BLaER1 treated with 17β-estradiol and CSF1 and Interleukin-3, amounts not matched to agents 10 nM and 100 nM (cell line): ENCODE data around the gene AFF3.

Source experiments
- H3K27ac ChIP-seq, 11 experiments: shearing (Covaris generic); formaldehyde crosslinking; 2 replicates each; pipeline ENCODE4 v1.8.1; 2022
- H3K27me3 ChIP-seq, 11 experiments: shearing (Covaris generic); formaldehyde crosslinking; 2 replicates each; pipeline ENCODE4 v1.8.1; 2022
- H3K36me3 ChIP-seq, 11 experiments: shearing (Covaris generic); formaldehyde crosslinking; 2 replicates each; pipeline ENCODE4 v1.8.1; 2022
- H3K4me1 ChIP-seq, 10 experiments: shearing (Covaris generic); formaldehyde crosslinking; 2 replicates each; pipeline ENCODE4 v1.8.1; 2022
- H3K4me2 ChIP-seq, 11 experiments: shearing (Covaris generic); formaldehyde crosslinking; 2 replicates each; pipeline ENCODE4 v1.8.1; 2022
- H3K4me3 ChIP-seq, 10 experiments: shearing (Covaris generic); formaldehyde crosslinking; 2 replicates each; pipeline ENCODE4 v1.8.1; 2022
- H3K9ac ChIP-seq, 11 experiments: shearing (Covaris generic); formaldehyde crosslinking; 2 replicates each; pipeline ENCODE4 v1.8.1; 2022
- H3K9me3 ChIP-seq, 11 experiments: shearing (Covaris generic); formaldehyde crosslinking; replicated peaks in 1 of 11; 2 replicates each; pipeline ENCODE4 v1.8.1; 2022
- H4K20me1 ChIP-seq, 11 experiments: shearing (Covaris generic); formaldehyde crosslinking; 2 replicates each; pipeline ENCODE4 v1.8.1; 2022
- Cebpa-rat ChIP-seq, 11 experiments: shearing (Covaris generic); IDR thresholded peaks; 2 replicates each; pipeline ENCODE4 v1.8.1; 2022

The AFF3 gene

DNA sequence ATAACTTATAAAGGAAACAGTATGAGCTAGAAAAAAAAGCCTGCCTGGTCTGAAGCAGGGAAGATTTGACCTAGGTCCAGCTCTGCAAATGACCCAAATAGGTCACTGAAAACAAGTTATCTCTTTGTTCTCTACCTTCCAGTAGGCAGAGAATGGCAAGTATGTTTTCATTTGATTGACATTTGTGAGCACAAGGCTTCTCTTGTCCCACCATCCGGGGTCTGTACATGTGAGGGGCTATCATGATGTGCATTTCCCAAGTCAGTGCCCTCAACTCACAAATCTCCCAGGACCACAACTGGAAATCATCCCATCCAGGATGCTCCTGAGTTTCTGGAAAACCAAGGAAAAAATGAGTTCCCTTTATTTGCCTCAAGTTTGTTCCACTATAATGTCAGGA, 309.5 kb downstream of the AFF3 start:
- H4K20me1 ChIP-seq: no peaks in the 10 kb centered on the region
- H3K36me3 ChIP-seq: peaks cover 0 to 63% (median 28%) of the 10 kb centered on the region in 11 experiments; a peak in 17 of 22 replicates
- H3K27me3 ChIP-seq: no peaks in the 10 kb centered on the region
- H3K4me2 ChIP-seq: no peak overlapping the region
- no peak overlapping the region for H3K9ac ChIP-seq
- peaks cover 16 to 30% (median 26%) of the 10 kb centered on the region in 11 experiments; a peak in 21 of 22 replicates for H3K9me3 ChIP-seq
- H3K4me3 ChIP-seq: no peak overlapping the region
- TF ChIP-seq Cebpa-rat (IDR thresholded peaks at IDR 0.05): no peak
- no peak overlapping the region for H3K27ac ChIP-seq
- H3K4me1 ChIP-seq: peaks cover 6 to 9% (median 8%) of the 10 kb centered on the region in 10 experiments

DNA sequence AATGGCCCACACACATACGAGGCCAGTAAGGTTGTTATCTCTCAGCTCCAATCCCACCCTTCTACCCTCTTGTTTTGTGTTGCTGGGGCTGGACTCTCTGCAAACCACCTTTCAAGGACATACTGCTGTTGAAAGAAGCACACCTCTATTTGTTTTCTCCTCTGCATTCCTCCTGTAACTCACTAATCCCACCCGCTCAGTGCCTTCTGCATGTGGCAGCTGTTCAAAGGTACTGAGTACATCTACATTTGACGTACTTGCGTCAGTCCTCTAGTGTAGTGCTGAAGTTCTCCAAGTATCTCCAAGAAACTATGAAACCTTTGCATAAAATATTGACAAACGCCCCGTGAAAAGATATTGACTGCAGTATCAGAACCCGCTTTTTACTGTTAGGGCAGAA, 310.6 kb downstream of the AFF3 start:
- Histone ChIP-seq H3K4me1 (peaks cover 18 to 21% (median 19%) of the 10 kb centered on the region in 10 experiments), H3K27me3 (no peaks in the 10 kb centered on the region), H3K36me3 (peaks cover 0 to 52% (median 20%) of the 10 kb centered on the region in 11 experiments; a peak in 17 of 22 replicates), H4K20me1 (no peaks in the 10 kb centered on the region), H3K27ac (no peak overlapping the region), H3K9ac (no peak overlapping the region), H3K4me3 (no peak overlapping the region), H3K9me3 (peaks cover 16 to 30% (median 26%) of the 10 kb centered on the region in 11 experiments; a peak in 21 of 22 replicates), H3K4me2 (no peak overlapping the region)
- no peak for TF ChIP-seq Cebpa-rat (IDR thresholded peaks at IDR 0.05)

DNA sequence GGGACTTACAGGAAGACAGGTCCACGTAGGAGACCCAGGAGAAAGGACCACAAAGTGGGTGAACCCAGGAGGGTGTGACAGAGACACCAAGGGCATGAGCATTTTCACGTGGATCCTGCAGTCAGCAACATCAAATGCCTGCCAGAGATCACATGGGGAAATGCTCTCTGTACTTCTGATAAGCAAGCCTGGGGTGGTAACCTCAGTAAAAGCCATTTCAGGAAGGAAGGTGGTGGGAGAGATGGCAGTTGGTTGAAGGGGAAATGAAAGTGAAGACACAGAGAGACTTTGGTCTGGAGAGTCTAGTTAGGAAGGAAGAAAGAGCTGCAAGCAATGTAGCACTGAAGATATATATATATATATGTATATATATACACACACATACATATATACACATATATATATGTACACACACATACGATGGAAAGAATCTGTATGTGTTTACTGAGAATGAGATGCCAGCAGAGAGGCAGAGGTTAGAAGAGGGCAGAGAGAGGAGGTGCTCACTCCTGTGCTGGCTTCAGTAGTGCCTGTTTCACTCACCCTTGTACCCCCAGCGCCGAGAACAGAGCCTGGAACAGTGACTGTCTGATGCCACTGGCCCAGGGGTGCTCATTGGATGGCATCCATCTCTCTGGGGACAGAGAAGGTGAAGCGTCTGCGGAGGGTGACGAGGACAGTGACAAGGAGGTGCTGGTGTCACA, 314.9 kb downstream of the AFF3 start:
- H3K27me3 ChIP-seq: no peaks in the 10 kb centered on the region
- H3K27ac ChIP-seq: peak overlapping the region; percentile 2 to 90 (median 85); a peak in 20 of 22 replicates
- H3K9ac ChIP-seq: peak overlapping the region in 9 of 11 experiments; percentile 41 to 74 (median 64); a peak in 17 of 22 replicates
- H3K36me3 ChIP-seq: peaks cover 0 to 37% (median 15%) of the 10 kb centered on the region in 11 experiments; a peak in 15 of 22 replicates
- peak overlapping the region in 3 of 10 experiments; percentile 25 to 39 (median 28); a peak in 4 of 20 replicates for H3K4me3 ChIP-seq
- H4K20me1 ChIP-seq: no peaks in the 10 kb centered on the region
- H3K4me1 ChIP-seq: peaks cover 24 to 34% (median 29%) of the 10 kb centered on the region in 10 experiments
- TF ChIP-seq Cebpa-rat (IDR thresholded peaks at IDR 0.05): no peak
- peak overlapping the region; percentile 74 to 93 (median 82) for H3K4me2 ChIP-seq
- peaks cover 16 to 30% (median 26%) of the 10 kb centered on the region in 11 experiments; a peak in 21 of 22 replicates for H3K9me3 ChIP-seq

DNA sequence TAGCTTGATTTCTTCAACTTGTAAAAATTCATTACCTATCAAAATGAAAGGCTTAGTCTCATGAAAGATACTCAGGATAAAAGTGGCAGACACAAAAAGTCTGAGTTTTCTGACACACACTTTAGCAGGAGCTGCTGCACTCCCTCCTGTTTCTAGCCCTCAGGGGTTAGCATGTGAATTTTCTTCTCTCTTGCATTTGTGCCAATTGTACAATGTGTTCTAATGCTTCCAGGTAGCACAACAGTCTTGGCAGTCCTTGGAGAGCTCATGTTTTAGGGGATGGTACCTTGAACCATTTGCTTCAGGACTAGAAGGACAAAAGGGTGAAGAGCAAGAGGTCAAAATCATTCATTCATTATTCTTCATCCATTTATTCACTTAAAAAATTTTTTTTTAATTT, 316.8 kb downstream of the AFF3 start:
- no peak overlapping the region for H3K9ac ChIP-seq
- H3K36me3 ChIP-seq: peaks cover 0 to 35% (median 11%) of the 10 kb centered on the region in 11 experiments; a peak in 14 of 22 replicates
- H3K4me3 ChIP-seq: no peak overlapping the region
- no peak for TF ChIP-seq Cebpa-rat (IDR thresholded peaks at IDR 0.05)
- no peaks in the 10 kb centered on the region for H3K27me3 ChIP-seq
- peaks cover 24 to 34% (median 29%) of the 10 kb centered on the region in 10 experiments for H3K4me1 ChIP-seq
- H3K27ac ChIP-seq: peak overlapping the region in 5 of 11 experiments; percentile 86 to 90 (median 87); a peak in 4 of 22 replicates
- H3K4me2 ChIP-seq: 0 out of 22 replicates have a peak overlapping the region, but pooled peaks of 2 of the 11 experiments have one; percentile 85 to 90
- H3K9me3 ChIP-seq: peaks cover 15 to 26% (median 23%) of the 10 kb centered on the region in 11 experiments; a peak in 21 of 22 replicates
- no peaks in the 10 kb centered on the region for H4K20me1 ChIP-seq

DNA sequence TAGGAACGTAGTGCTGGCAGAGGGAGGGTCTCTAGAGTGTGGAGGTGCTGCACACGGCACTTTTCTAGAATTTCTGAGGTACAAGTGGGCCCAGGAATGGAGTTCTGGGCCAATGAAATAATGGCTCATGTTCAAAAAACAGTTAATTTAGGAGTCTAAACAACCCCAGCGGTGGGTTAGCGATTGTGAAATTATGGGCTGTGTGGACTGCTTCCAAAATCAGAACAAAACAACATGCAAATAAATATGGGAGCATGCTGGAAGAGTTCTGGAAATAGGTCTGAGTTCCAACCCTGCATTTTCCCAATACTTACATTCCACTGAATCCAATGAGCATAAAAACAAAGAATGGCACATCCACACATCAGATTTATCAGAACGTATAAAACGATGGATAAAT, 317.6 kb downstream of the AFF3 start:
- H3K4me3 ChIP-seq: no peak overlapping the region
- H3K9ac ChIP-seq: no peak overlapping the region

DNA sequence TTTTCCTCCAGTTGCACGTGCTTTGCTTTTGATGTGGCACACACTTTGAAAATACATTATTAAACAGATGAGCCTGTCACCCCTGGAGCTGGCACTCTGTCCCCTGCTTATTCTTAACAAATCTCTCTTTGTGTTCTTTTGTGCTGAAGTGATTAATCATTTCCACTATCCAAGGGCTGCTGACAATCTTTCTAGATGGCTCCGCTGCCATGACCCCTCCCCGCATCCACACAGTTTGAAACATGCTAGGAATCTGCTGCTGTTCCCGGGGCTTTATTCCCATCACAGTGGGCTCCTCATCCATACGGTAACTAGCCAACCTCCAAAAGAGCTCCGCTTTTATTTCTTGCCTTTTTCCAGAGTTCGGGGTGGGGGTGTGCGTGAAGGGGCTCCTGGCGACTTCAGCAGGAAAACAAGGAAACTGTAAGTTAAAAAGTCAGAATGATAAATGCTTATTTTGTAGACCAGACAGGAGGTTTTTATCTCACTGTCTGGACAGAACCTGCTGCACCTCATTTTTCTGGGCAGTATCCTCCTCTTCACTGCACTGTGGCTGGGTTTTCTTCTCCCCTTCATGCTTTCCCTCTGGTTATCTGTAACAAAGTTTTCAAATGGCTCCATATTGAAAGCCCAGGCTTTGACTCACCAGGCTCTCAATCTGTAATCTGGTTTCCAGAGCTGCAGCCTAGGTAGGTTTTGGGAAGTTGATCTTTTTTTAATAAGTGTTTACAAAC, 319.7 kb downstream of the AFF3 start:
- Histone ChIP-seq H3K27me3 (no peaks in the 10 kb centered on the region), H3K9ac (no peak overlapping the region), H3K27ac (no peak overlapping the region), H3K4me2 (no peak overlapping the region), H3K36me3 (peaks cover 0 to 24% (median 6%) of the 10 kb centered on the region in 11 experiments; a peak in 8 of 22 replicates), H4K20me1 (peaks cover 0 to 3% (median 0%) of the 10 kb centered on the region in 11 experiments; a peak in 1 of 22 replicates), H3K4me3 (no peak overlapping the region), H3K9me3 (no peaks in the 10 kb centered on the region), H3K4me1 (peaks cover 15 to 22% (median 18%) of the 10 kb centered on the region in 10 experiments)
- no peak for TF ChIP-seq Cebpa-rat (IDR thresholded peaks at IDR 0.05)

More for the DNA sequence above, 317.6 kb downstream of the AFF3 start:
- Histone ChIP-seq H3K4me2 (no peak overlapping the region), H3K27me3 (no peaks in the 10 kb centered on the region), H3K27ac (no peak overlapping the region), H3K9me3 (peaks cover 6 to 17% (median 14%) of the 10 kb centered on the region in 11 experiments; a peak in 20 of 22 replicates), H4K20me1 (peaks cover 0 to 3% (median 0%) of the 10 kb centered on the region in 11 experiments; a peak in 1 of 22 replicates), H3K36me3 (peaks cover 0 to 27% (median 6%) of the 10 kb centered on the region in 11 experiments; a peak in 9 of 22 replicates), H3K4me1 (peaks cover 24 to 34% (median 29%) of the 10 kb centered on the region in 10 experiments)
- TF ChIP-seq Cebpa-rat (IDR thresholded peaks at IDR 0.05): no peak

DNA sequence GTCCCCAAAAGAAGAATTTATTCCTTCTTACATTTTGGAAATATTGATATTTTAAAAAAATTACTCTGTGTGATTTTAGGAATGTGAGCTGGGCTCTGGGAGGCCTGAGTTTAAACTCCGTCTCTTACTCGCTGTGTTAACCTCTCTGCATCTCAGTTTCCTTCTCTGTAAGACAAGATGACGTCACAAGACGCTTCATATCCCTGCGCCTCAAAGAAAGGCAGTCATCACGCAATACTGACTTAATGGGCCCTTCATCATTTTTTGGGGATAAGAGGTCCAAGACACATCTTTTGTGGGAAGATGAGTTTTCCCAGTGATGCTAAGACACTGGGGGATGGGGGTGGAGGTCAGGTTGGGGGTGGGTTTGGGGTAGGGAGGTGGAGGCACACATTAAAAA, 320.4 kb downstream of the AFF3 start:
- no peak for TF ChIP-seq Cebpa-rat (IDR thresholded peaks at IDR 0.05)
- Histone ChIP-seq H3K4me3 (no peak overlapping the region), H4K20me1 (peaks cover 0 to 3% (median 0%) of the 10 kb centered on the region in 11 experiments; a peak in 1 of 22 replicates), H3K9ac (no peak overlapping the region), H3K4me1 (peaks cover 9 to 15% (median 12%) of the 10 kb centered on the region in 10 experiments), H3K36me3 (peaks cover 0 to 26% (median 6%) of the 10 kb centered on the region in 11 experiments; a peak in 9 of 22 replicates), H3K4me2 (no peak overlapping the region), H3K9me3 (no peaks in the 10 kb centered on the region), H3K27ac (no peak overlapping the region), H3K27me3 (no peaks in the 10 kb centered on the region)

DNA sequence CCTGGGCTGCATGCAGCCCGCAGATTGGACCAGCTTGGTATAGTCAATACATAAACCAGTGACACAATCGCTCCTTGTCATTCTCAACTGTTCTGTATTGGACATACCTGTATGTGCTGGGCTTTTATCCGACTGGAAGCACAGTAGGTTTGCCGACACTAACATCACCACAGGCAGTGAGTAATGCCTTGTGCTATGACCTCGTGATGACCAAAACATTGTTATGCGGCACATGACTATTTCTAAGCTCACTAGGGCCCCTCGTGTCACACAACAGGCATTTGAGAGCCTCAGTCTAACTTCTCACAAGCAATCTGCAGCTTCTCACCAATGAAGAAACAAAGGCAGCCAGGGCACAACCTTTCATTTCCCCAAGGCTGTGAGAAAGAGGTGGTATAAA, 320.8 kb downstream of the AFF3 start:
- TF ChIP-seq Cebpa-rat (IDR thresholded peaks at IDR 0.05): no peak
- Histone ChIP-seq H3K9me3 (no peaks in the 10 kb centered on the region), H3K36me3 (peaks cover 0 to 26% (median 8%) of the 10 kb centered on the region in 11 experiments; a peak in 11 of 22 replicates), H3K27ac (no peak overlapping the region), H3K9ac (no peak overlapping the region), H3K4me1 (peaks cover 5 to 13% (median 10%) of the 10 kb centered on the region in 10 experiments), H3K27me3 (no peaks in the 10 kb centered on the region), H3K4me3 (no peak overlapping the region), H4K20me1 (peaks cover 0 to 3% (median 0%) of the 10 kb centered on the region in 11 experiments; a peak in 1 of 22 replicates), H3K4me2 (no peak overlapping the region)
